ENCODE results near the gene ZBTB40. TPM values are rescaled to one million over a fixed set of nuclear protein-coding genes. Genes with fewer than 3 reads are reported as not detected.

Gene ZBTB40
- total RNA-seq, 1 experiment from 2014 or later: 16.3 TPM

DNA sequence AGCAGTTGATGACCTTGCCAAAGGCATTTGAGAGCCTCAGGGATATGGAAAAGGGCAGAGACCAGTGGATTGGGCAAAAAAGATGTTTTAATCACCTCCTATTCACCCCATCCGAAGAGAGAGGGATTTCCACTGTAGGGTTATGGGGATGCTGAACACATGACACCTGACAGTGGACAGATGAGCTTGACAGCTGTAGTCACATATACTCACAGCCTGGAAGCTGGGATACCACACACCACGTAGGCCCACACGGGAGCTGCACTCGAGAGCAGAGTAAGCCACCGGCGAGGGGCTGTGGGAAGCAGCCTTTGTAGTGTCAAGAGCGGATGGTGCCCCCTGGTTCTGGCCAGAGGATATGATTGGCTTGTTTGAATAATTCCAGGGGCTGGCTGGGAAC is 20.0 kb downstream of the ZBTB40 start:
- Histone ChIP-seq H2BK5ac (ENCODE audit: insufficient read length, low read length) (no peak overlapping the region), H2BK15ac (ENCODE audit: low read depth, low read length) (no peak overlapping the region), H3K4ac (ENCODE audit: low read depth, low read length) (no peak overlapping the region), H3K23ac (ENCODE audit: insufficient read length, low read depth, low read length) (no peak overlapping the region), H2BK12ac (ENCODE audit: insufficient read length, low read depth, low read length) (no peak overlapping the region), H3K4me1 (ENCODE audit: insufficient read depth, low read length) (no peaks in the 10 kb centered on the region), H2AK5ac (ENCODE audit: insufficient read length, low read length) (no peak overlapping the region), H4K20me1 (ENCODE audit: control insufficient read depth, insufficient read depth, insufficient read length) (no peaks in the 10 kb centered on the region), H3K4me2 (ENCODE audit: insufficient read depth, insufficient read length, low read length) (no peak overlapping the region), H2BK120ac (ENCODE audit: low read depth, low read length, poor library complexity, severe bottlenecking) (no peak overlapping the region), H2AFZ (ENCODE audit: low read length) (no peak overlapping the region), H3K14ac (ENCODE audit: insufficient read depth, low read length) (no peak overlapping the region), H3K18ac (ENCODE audit: insufficient read length, low read depth, low read length) (no peak overlapping the region), H4K91ac (ENCODE audit: insufficient read length, low read depth, low read length) (no peak overlapping the region), H4K8ac (replicated peaks; ENCODE audit: insufficient read length, low read depth, low read length) (no peak overlapping the region), H3K9ac (ENCODE audit: extremely low read depth, insufficient read length, low read length) (no peak overlapping the region), H2BK20ac (ENCODE audit: low read depth, low read length, poor library complexity, severe bottlenecking) (no peak overlapping the region), H3K9me3 (ENCODE audit: control insufficient read depth, low read depth, low read length) (no peaks in the 10 kb centered on the region), H3K79me1 (ENCODE audit: insufficient read depth, low read depth, low read length, poor library complexity, severe bottlenecking) (peaks cover 2% of the 10 kb centered on the region), H3K27ac (ENCODE audit: insufficient read length, low read depth, low read length) (no peak overlapping the region), H3K27me3 (ENCODE audit: insufficient read depth, low read length) (no peaks in the 10 kb centered on the region), H3T11ph (ENCODE audit: low read length) (no peak overlapping the region), H3K79me2 (ENCODE audit: insufficient read depth, low read length) (no peaks in the 10 kb centered on the region), H4K5ac (ENCODE audit: insufficient read length, low read depth, low read length) (no peak overlapping the region), H3K56ac (ENCODE audit: insufficient read length, low read depth, low read length) (no peak overlapping the region), H3K23me2 (ENCODE audit: insufficient read length, low read depth, low read length, poor library complexity, severe bottlenecking) (no peaks in the 10 kb centered on the region)
- Mint-ChIP-seq H3K36me3 (ENCODE audit: insufficient read depth in 1 of 3, low read depth in 3 of 3) (no peaks in the 10 kb centered on the region), H3K27me3 (ENCODE audit: low read depth) (no peaks in the 10 kb centered on the region), H3K4me3 (no peak overlapping the region), H3K27ac (no peak overlapping the region; a peak in 1 of 7 replicates), H3K9me3 (no peaks in the 10 kb centered on the region), H3K4me1 (peaks cover 0 to 6% of the 10 kb centered on the region in 2 experiments; a peak in 1 of 4 replicates)
- TF ChIP-seq, protein P1, sequence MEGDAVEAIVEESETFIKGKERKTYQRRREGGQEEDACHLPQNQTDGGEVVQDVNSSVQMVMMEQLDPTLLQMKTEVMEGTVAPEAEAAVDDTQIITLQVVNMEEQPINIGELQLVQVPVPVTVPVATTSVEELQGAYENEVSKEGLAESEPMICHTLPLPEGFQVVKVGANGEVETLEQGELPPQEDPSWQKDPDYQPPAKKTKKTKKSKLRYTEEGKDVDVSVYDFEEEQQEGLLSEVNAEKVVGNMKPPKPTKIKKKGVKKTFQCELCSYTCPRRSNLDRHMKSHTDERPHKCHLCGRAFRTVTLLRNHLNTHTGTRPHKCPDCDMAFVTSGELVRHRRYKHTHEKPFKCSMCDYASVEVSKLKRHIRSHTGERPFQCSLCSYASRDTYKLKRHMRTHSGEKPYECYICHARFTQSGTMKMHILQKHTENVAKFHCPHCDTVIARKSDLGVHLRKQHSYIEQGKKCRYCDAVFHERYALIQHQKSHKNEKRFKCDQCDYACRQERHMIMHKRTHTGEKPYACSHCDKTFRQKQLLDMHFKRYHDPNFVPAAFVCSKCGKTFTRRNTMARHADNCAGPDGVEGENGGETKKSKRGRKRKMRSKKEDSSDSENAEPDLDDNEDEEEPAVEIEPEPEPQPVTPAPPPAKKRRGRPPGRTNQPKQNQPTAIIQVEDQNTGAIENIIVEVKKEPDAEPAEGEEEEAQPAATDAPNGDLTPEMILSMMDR (conservative IDR thresholded peaks at IDR 0.05): no peak
- no peak for DNase-seq
- WGBS (ENCODE audit: extremely low coverage, insufficient read length, low lambda C conversion rate): no CpG with 5 or more reads among the region's 7 CpGs
